ENCODE results near the gene DGKQ. TPM values are rescaled to one million over a fixed set of nuclear protein-coding genes. Genes with fewer than 3 reads are reported as not detected.

DGKQ gene
- total and polyA plus RNA-seq, 3 donors from 2014 or later, result 10.8 to 22.7 (median 20.7) TPM

- intact Hi-C loops (cut with DNase I; ENCODE audit: low total_unique reads), result no loop called here
- no peaks in the 10 kb centered on the region for H3K9me3 ChIP-seq
- no peaks in the 10 kb centered on the region for H3K27me3 ChIP-seq
- no peak overlapping the region for H3K27ac ChIP-seq
- DNase-seq, result no peak
- TF ChIP-seq, protein P1, sequence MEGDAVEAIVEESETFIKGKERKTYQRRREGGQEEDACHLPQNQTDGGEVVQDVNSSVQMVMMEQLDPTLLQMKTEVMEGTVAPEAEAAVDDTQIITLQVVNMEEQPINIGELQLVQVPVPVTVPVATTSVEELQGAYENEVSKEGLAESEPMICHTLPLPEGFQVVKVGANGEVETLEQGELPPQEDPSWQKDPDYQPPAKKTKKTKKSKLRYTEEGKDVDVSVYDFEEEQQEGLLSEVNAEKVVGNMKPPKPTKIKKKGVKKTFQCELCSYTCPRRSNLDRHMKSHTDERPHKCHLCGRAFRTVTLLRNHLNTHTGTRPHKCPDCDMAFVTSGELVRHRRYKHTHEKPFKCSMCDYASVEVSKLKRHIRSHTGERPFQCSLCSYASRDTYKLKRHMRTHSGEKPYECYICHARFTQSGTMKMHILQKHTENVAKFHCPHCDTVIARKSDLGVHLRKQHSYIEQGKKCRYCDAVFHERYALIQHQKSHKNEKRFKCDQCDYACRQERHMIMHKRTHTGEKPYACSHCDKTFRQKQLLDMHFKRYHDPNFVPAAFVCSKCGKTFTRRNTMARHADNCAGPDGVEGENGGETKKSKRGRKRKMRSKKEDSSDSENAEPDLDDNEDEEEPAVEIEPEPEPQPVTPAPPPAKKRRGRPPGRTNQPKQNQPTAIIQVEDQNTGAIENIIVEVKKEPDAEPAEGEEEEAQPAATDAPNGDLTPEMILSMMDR (IDR thresholded peaks at IDR 0.05), result no peak
- no peak for TF ChIP-seq POLR2A (IDR thresholded peaks at IDR 0.05)
- 93 to 95% methylated on average over 22 to 28 of the region's 30 CpGs for WGBS, 2 donors
- H3K4me1 ChIP-seq, result peaks cover 7% of the 10 kb centered on the region
- no peak overlapping the region for H3K4me3 ChIP-seq
- no peaks in the 10 kb centered on the region for H3K36me3 ChIP-seq (ENCODE audit: low read depth, missing control alignments)
Observed at GRCh38 chr4:950136-951020, 23.0 kb downstream of the DGKQ start.

GRCh38 chr4:949656-950055 lies 23.7 kb downstream of the DGKQ start:
- no peaks in the 10 kb centered on the region for H3K36me3 ChIP-seq (ENCODE audit: low read depth, missing control alignments)
- no peak for DNase-seq
- H3K27me3 ChIP-seq, result no peaks in the 10 kb centered on the region
- no peak overlapping the region for H3K4me3 ChIP-seq
- TF ChIP-seq POLR2A (IDR thresholded peaks at IDR 0.05), result no peak
- TF ChIP-seq, protein P1 (IDR thresholded peaks at IDR 0.05), result no peak
- H3K4me1 ChIP-seq, result peaks cover 7% of the 10 kb centered on the region
- 91 to 93% methylated on average over 18 to 20 of the region's 20 CpGs for WGBS, 2 donors
- H3K27ac ChIP-seq, result no peak overlapping the region
- H3K9me3 ChIP-seq, result no peaks in the 10 kb centered on the region
- intact Hi-C loops (cut with DNase I; ENCODE audit: low total_unique reads), result no loop called here

GRCh38 chr4:948936-949300 lies 24.5 kb downstream of the DGKQ start:
- TF ChIP-seq POLR2A (IDR thresholded peaks at IDR 0.05), result no peak
- H3K4me3 ChIP-seq, result no peak overlapping the region
- WGBS, 2 donors, result 86 to 93% methylated on average over 7 to 13 of the region's 13 CpGs
- H3K4me1 ChIP-seq, result peaks cover 7% of the 10 kb centered on the region
- H3K9me3 ChIP-seq, result no peaks in the 10 kb centered on the region
- no peaks in the 10 kb centered on the region for H3K36me3 ChIP-seq (ENCODE audit: low read depth, missing control alignments)
- no peak for DNase-seq
- no peak overlapping the region for H3K27ac ChIP-seq
- intact Hi-C loops (cut with DNase I; ENCODE audit: low total_unique reads), result no loop called here
- no peaks in the 10 kb centered on the region for H3K27me3 ChIP-seq

- peaks cover 7% of the 10 kb centered on the region for H3K4me1 ChIP-seq
- TF ChIP-seq POLR2A (IDR thresholded peaks at IDR 0.05), result no peak
- TF ChIP-seq, protein P1 (IDR thresholded peaks at IDR 0.05), result no peak
- intact Hi-C loops (cut with DNase I; ENCODE audit: low total_unique reads), result no loop called here
- WGBS, 2 donors, result 72 to 86% methylated on average over 18 to 33 of the region's 33 CpGs
- no peaks in the 10 kb centered on the region for H3K9me3 ChIP-seq
- H3K36me3 ChIP-seq (ENCODE audit: low read depth, missing control alignments), result no peaks in the 10 kb centered on the region
- DNase-seq, result no peak
- H3K4me3 ChIP-seq, result no peak overlapping the region
- H3K27ac ChIP-seq, result no peak overlapping the region
- H3K27me3 ChIP-seq, result no peaks in the 10 kb centered on the region
Observed at GRCh38 chr4:948101-948935, 25.1 kb downstream of the DGKQ start.

DNA sequence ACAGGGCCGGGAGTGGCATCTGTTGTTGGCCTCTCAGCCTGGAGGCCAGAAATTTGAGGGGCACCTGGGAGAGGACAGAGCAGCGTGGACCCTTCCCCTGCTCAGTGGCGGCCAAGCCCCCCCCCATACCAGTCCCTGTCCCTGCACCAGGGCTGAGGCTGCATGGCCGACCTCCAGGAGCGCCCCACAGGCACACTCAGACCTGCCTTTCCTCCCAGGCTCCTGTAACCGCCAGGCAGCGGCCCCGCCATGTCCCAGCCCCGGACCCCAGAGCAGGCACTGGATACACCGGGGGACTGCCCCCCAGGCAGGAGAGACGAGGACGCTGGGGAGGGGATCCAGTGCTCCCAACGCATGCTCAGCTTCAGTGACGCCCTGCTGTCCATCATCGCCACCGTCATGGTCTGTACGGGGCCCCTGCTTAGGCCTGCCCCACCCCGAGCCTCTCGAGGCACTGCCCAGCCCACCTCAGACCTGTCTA lies 25.8 kb downstream of the DGKQ start:
- DNase-seq, result no peak
- Histone ChIP-seq H3K27ac (no peak overlapping the region), H3K36me3 (ENCODE audit: low read depth, missing control alignments) (no peaks in the 10 kb centered on the region), H3K4me3 (no peak overlapping the region), H3K27me3 (no peaks in the 10 kb centered on the region), H3K9me3 (no peaks in the 10 kb centered on the region), H3K4me1 (peaks cover 7% of the 10 kb centered on the region)
- TF ChIP-seq, protein P1 (IDR thresholded peaks at IDR 0.05), result no peak
- TF ChIP-seq POLR2A (IDR thresholded peaks at IDR 0.05), result no peak
- intact Hi-C loops (cut with DNase I; ENCODE audit: low total_unique reads), result no loop called here
- WGBS, 2 donors, result 92 to 93% methylated on average over 10 to 16 of the region's 19 CpGs
